ENCODE data around the gene RRAS2.
"Not testable (repeated sequence)": the region's sequence is repeated elsewhere in the genome, so short reads cannot be mapped to it uniquely, and the experiment has no call there.

Gene RRAS2

DNA sequence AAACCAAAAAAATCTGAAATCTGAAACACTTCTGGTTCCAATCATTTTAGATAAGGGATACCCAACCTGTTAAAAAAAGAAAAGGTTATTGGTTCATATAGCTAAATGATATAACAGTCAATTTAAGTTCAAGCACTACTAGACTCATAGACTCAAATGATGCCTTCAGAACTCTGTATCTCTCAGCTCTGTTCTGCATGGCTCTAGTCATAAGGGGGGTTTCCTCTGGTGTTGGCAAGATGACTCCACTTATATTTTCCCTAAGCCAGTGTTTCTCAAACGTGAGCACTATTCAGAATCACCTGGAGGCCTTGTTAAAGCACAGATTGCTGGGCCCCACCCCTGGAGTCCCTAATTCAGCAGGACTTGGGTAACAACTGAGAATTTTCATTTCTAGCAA lies 11.5 kb upstream of the RRAS2 start:
- DNase-seq, result no peak

- no peak for DNase-seq
Measured at GRCh38 chr11:14369598-14369997, 10.6 kb upstream of the RRAS2 start.

- no peak for DNase-seq
Measured at GRCh38 chr11:14366936-14367335, 8.0 kb upstream of the RRAS2 start.

- DNase-seq, result no peak
Measured at GRCh38 chr11:14364322-14364721, 5.3 kb upstream of the RRAS2 start.

DNA sequence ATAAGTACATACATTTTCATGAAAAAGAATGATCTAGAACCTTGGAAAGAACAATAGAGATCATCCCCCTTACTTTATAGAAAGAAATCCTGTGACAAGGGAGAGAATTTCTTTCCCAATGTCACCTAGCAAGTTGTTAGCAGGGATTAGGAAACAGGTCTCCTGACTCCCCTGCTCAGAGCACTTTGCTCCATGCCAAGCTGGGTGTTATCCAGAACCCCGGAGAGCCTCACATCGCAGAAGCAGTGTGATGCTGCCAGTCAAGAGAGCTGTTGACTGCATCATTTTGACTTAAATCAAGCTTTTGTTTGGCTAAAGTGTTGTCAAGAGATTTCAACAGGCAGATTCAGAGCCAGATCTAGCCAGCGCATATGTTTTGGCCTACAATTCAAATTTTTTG lies 3.6 kb upstream of the RRAS2 start:
- no peak for DNase-seq

DNA sequence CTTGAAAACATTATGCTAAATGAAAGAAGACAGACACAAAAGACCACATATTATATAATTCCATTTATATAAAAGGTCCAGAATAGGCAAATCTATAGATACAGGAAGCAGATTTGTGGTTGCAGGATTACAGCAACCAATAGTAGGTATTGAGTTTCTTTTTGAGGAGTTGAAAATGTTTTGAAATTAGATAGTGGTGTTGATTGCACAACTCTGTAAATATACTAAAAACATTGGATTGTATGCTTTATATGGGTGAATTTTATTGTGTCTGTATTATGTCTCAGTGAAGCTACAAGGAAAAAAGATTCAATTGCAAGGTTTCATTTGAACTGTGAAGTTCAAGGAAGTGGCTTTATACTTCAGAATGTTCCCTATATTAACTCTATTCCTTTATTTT lies 3.0 kb upstream of the RRAS2 start:
- DNase-seq, result no peak

DNA sequence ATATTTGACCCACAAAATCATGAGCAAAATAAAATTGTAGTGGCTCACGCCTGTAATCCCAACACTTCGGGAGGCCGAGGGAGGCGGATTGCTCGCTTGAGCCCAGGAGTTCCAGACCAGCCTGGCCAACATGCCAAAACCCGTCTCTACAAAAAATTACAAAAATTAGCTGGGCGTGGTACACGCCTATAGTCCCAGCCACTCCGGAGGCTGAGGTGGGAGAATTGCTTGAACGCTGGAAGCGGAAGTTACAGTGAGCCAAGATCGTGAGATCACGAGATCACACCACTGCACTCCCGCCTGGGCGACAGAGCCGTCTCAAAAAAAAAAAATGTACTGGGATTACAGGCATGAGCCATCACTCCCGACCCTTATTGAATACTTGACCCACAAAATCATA lies 2.0 kb upstream of the RRAS2 start:
- DNase-seq, result no peak

GRCh38 chr11:14359501-14360031 lies 583 bp upstream of the RRAS2 start:
- DNase-seq, result no peak

DNA sequence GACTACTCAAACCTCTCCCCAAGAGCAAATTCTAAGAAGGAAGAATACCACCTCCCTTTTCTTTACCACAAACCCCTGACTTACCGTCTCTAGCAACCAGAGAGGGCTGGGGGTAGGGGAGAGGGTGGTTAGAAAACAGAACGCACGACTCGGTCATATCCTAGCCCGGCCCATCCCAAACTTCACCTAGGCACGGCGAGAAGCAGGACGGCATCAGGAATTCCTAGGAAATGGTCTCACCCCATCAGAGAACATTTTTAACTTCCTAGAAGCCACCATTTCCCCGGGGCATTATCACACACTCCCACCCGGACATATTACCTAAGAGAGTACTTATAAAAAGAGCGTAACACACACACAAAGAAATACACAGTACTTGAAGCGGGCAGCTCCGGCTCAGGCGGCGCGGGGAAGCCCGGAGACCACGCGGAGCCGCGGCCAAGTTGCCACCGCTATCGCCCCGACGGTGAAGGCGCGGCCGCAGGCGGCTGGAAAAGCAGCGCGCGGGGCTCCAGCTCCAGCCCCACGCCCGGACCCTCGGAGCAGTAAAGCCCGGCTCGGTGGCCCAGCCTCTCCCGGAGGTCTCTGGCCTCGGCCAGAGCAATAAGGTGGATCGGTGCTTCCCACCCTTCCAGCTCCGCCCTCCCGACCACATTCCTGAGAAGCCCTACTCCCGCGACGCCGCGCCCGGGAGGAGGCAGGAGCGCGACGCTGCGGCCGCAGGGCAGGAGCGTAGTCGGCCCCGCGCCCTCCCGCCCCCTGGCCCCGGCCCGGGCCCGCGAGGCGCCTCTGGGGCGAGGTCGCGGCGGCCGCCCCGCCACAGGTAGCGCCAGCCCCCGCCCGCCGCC lies 878 bp downstream of the RRAS2 start:
- no peak for DNase-seq

DNA sequence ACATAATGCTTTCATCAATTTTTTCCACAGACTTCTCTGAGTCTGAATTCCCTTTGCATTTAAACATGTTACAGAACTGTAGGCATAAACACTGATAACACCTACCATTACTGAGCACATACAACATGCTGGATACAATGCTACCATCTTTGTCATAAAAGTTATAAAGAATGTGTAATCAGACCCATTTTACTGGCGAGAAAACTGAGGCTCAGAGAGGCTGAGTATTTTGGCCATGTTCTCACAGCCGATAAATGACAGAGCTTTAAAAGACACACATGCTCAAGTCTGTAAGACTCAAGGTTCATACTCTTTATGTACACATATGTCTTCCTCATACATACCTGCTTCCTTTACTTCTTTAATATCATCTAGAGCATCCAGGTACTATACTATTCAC lies 2.6 kb downstream of the RRAS2 start:
- no peak for DNase-seq

- DNase-seq, result not testable (repeated sequence)
Measured at GRCh38 chr11:14354604-14355003, 4.4 kb downstream of the RRAS2 start.

DNA sequence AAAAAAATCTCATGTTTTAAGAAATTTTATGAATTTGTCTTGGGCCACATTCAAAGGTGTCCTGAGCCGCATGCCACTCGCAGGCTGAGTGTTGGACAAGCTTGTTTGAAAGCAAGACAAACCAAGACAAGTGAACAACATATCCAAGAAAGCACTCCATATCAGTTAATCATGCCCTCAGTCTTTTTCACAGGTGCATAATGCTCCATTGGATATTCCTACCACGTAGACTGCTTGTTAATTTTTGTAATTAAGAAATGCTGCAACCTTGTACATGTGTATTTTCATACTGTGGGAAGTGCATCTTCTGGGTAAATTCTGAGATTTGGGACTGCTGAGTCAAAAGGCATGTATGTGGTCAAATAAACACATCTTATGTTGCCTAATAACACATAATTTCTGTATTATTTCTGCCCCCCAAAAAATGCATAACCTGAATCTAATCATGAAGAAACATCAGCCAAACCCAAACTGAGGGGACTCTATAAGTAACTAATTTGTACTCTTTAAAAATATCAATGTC lies 8.2 kb downstream of the RRAS2 start:
- DNase-seq, result no peak

DNA sequence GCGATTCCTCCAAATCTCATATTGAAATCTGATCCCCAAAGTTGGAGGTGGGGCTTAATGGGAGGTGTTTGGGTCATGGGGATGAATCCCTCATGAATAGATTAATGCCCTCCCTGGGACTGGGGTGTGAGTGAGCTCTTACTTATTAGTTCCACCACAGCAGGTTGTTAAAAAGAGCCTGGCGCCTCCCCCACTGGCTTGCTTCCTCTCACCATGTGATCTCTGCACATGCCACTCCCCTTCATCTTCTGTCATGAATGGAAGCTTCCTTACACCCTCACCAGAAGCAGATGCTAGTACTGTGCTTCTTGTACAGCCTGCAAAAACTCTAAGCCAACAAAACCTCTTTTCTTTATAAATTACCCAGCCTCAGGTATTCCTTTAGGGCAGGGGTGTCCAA lies 8.8 kb downstream of the RRAS2 start:
- DNase-seq, result no peak

DNA sequence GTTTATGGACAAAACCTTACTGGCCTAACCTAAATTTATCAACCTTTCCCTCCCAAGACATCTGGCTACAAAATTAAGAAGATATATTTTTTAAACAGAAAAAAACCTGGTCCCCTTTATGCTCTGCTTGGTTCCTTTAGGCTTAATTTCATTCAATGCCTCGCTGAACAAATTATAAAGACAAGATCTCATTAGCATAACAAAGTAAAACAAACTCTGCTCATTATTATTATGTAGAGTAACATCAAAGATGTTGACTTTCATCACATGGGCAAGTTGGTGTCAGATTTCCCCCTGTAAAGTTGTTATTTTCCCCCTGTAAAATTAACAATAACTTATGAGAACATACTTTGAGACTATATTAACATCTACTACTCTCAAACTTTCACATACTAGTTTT lies 11.0 kb downstream of the RRAS2 start:
- DNase-seq, result no peak

DNA sequence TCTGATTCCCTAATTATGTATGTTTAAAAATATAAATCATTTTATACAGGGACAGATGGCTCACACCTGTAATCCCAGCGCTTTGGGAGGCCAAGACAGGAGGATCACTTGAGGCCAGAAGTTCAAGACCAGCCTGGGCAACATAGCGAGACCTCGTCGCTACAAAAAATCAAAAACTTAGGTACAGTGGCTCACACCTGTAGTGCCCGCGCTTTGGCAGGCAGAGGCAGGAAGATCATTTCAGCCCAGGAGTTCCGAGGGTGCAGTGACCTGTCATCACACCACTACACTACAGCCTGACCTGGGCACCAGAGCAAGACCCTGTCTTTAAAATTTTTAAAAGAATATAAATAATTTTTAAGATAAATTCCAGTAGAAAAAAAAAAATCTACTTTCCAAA lies 11.5 kb downstream of the RRAS2 start:
- DNase-seq, result no peak

DNA sequence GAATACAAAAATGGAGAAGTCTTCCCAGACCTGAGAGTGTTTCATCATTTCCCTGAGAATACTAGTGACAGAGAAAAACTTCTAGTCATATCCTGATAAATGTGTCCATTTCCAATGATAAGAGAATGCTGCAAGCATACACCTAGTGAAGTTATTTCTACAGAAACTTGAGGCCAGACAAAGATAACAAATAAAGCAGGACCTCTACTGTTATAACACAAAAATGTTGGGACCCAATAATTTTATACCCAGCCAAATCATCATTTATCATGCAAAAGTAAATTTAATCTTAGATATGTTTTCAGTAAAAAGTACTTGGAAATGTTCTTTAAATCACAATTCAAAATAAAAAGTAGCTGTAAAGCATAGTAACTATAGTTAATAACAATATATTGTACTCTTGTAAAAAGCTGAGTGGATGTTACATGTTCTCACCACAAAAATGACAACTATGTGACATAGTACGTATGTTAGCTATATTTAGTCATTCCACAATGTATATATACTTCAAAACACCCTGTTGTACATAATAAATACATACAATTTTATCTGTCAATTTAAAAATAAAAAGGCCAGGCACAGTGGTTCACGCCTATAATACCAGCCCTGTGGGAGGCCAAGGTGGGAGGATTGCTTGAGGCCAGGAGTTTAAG lies 12.6 kb downstream of the RRAS2 start:
- no peak for DNase-seq

DNA sequence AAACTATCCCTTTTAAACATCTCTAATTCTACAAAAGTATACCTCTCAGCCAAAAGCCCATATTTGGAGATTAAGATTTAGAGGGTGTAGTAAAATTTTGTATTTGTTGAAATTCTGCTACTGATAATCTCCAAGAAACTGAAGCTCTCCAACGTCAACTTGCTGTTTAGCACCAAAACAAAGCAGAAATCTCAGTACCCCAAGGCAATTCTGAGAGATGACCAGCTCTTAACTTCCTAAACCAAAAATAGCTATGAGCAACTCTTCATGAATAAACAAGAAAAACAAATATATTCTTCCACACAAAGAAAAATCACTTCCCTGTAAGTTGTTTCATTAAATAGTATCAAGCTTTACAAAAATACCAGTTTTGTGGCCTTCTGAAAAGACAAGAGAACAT lies 13.3 kb downstream of the RRAS2 start:
- DNase-seq, result no peak

DNA sequence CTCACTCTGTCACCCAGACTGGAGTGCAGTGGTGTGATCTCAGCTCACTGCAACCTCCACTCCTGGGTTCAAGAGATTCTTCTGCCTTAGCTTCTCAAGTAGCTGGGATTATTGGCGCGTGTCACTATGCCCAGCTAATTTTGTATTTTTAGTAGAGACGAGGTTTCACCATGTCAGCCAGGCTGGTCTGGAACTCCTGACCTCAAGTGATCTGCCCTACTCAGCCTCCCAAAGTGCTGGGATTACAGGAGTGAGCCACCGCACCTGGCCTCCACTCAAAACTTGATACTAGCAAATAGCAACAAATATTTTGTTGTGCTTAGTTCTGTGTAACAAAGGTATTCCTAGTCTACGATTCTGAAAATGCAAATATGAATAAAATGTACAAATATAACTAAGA lies 14.0 kb downstream of the RRAS2 start:
- DNase-seq, result not testable (repeated sequence)

DNA sequence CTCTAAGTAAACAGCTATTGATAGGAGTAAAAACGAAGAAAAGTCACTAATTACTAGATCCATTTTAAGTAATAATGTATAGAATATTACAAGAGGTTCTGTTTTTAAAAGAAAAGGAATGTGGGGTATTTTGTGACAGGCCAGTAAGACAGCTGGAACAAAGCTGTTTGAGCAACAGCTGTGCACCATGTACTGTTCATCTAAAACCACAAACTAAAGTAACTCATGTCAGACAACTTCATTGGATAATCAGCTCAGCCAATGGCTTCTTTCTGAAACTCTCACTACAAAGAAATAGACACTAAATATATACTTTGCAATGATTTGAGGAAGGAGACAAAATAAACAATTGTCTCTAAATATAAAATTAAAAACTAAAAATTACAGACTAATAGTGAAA lies 16.1 kb downstream of the RRAS2 start:
- DNase-seq, result no peak

DNA sequence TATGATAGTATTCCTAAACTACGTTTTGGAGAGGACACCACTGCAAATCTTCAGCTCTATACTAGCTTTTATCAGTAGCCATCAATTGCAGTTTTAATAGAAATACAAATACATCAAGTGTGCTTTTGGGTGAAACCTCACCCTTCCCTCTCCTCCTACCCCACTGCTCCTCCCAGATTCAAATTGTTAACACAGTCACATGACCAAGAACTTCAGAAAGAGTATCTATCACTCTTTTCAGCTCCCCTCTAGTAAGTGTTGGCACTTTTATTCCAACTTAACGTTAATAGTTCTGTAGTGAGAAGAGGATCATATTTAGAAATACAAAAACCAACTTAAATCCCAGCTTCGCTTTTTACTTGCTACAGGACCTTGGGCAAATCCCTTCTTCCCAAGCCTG lies 17.0 kb downstream of the RRAS2 start:
- DNase-seq, result no peak

DNA sequence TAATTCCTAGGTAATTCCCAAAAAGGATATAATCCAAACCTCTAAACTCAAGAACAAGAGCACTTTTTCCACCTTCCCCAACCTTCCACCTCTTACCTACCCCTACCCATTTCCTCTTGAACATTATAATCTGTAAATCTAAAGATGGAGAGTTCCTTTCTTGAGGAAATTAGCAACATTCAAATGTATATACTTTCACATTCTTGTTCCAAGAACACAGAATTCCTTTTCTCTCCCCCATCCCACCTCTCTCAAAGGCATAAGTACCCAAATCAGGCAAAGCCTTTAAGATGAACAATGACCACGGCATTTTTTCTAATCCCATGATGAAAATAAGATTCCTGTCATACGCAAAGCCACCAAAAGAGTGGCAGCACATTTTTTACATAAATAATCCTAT lies 18.3 kb downstream of the RRAS2 start:
- no peak for DNase-seq

DNA sequence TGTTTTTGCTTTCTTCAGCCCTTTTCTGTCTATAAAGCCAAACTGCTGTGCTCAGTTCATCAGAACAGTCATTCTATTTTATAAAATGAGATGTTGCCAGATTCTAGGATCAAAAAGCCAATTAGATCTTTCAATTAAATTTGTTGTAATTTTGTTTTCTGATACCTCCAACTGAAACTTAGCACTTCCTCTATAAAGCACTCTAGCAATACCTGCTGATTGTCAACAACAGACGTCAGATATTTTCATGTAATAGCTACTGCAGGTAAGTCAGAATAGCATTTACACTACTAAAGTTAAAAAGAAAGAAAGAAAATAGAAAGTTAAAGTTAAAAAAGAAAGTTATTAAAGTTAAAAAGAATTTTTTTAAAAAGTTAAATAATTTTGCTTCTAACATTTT lies 19.6 kb downstream of the RRAS2 start:
- no peak for DNase-seq

- DNase-seq, result no peak
Measured at GRCh38 chr11:14336507-14337503, 22.2 kb downstream of the RRAS2 start.

All from NCI-H2029 treated with DMSO at 0.1 percent for 48 hours (cell line).